Pons (tissue), 1 donor: ENCODE results near the gene PSMG2.
"Not testable (repeated sequence)": the region's sequence is repeated elsewhere in the genome, so short reads cannot be mapped to it uniquely, and the experiment has no call there.

ENCODE experiments used
- DNase-seq: peaks from one replicate; pipeline ENCODE4 v3.0.0-alpha.2; 2016; ENCODE audit warnings: low spot score

PSMG2 gene

GRCh38 chr18:12722731-12723130, 19.9 kb downstream of the PSMG2 start:
- DNase-seq = no peak

- DNase-seq = no peak
Measured at GRCh38 chr18:12726331-12726730, 23.5 kb downstream of the PSMG2 start.

- peak; percentile 80 for DNase-seq
Measured at GRCh38 chr18:12726774-12727550, 24.1 kb downstream of the PSMG2 start.

DNA sequence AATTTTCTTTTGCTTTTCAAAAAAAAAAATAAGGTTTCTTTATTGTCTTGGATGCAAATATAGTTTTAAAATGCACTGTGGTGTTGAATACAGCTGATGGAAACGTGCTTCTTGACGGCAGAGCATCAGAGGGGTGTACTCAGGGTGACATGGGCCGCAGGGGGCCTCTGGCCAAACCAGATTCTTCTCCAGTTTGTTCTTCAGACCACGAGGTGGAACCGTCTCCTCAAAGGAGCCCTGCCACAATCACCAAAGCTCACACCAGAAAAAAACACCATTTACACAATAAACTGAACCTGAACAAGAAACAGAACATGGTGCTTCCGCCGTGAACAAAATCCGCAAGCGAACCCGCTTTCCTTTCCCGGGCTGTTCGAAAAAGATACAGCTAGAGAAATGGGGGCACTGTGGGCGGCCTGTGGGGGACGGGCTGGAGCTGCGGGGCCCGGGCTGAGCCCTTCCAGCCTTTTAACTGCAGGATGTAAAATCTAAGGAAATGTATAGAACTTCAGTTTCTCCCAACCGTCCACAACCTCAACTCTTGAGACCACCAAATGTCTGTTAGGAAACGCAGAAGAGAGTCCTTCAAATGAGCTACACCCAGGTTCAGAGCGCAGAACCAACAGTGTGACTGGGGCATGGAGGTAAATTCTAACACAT, 34.5 kb downstream of the PSMG2 start:
- DNase-seq = no peak

GRCh38 chr18:12741351-12741750, 38.5 kb downstream of the PSMG2 start:
- DNase-seq = no peak

- no peak for DNase-seq
Measured at GRCh38 chr18:12742453-12742852, 39.6 kb downstream of the PSMG2 start.

GRCh38 chr18:12744103-12744502, 41.3 kb downstream of the PSMG2 start:
- DNase-seq = peak; percentile 67

DNA sequence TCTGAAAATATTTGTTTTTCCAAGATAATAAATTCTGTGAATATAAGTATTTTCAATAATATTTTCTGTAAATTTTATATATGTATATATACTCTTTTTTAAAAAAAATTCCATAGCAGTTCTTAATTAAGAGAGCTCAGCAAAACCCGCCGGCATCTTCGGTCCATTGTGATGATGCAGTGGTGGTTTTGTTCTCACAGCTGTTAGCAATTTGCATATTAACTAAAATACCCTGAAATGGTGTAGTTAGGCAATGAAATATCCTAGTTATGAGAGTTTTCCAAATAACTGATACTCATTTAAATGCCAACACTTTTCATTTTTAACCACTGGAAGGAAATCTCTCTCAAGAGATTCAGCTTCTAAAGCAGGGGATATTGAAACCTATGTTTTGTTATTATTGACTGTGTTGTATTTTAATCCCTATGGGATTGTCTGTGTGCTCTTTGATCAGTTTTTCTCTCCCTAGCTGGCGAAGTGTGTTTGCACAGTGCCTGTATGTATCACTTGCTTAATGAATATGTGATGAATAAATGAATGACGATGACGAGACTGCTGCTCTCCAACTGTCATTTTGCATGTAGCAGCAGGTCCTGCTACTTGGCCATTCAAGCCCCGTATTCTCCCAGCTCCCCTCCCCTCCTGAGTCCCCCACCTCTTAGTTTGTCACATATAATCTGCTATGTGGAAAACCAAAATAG, 42.4 kb downstream of the PSMG2 start:
- no peak for DNase-seq

- no peak for DNase-seq
Measured at GRCh38 chr18:12747530-12748315, 44.9 kb downstream of the PSMG2 start.

- DNase-seq = no peak
Measured at GRCh38 chr18:12748671-12749070, 45.8 kb downstream of the PSMG2 start.

- no peak for DNase-seq
Measured at GRCh38 chr18:12749121-12749520, 46.3 kb downstream of the PSMG2 start.

DNA sequence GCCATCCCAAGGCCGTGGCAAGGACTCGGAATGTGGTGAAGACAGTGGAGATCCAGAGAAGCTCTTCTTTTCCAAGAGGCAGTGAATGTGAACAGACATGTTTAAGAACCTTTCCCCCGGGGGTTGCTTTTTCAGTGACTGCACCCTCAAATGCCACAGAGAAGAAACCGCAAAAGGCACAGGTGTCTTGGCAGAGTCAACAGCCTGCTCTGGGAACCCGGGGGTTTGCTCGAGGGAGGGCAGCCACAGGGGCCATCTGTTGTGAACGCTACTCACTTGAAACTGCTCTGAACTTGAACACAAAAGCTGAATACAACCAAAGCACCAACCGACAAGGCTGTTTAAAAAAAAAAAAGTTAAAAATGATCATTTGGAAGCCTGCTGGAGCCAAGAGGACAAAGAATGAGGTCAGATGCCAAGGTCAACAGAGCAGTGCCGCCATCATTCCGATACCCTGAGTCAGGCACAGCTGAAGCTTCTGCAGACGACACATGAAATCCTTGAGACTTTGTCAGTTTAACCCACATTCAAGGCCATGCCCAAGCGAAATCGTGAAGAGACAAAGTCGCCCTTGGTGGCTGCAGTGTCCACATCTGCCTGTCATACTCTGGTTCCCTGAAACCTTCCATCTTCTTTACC, 47.4 kb downstream of the PSMG2 start:
- DNase-seq = no peak

GRCh38 chr18:12750715-12751502, 48.1 kb downstream of the PSMG2 start:
- no peak for DNase-seq

- DNase-seq = no peak
Measured at GRCh38 chr18:12751503-12751884, 48.7 kb downstream of the PSMG2 start.

- DNase-seq = no peak
Measured at GRCh38 chr18:12751891-12752290, 49.0 kb downstream of the PSMG2 start.

- DNase-seq = no peak
Measured at GRCh38 chr18:12754511-12754910, 51.7 kb downstream of the PSMG2 start.

DNA sequence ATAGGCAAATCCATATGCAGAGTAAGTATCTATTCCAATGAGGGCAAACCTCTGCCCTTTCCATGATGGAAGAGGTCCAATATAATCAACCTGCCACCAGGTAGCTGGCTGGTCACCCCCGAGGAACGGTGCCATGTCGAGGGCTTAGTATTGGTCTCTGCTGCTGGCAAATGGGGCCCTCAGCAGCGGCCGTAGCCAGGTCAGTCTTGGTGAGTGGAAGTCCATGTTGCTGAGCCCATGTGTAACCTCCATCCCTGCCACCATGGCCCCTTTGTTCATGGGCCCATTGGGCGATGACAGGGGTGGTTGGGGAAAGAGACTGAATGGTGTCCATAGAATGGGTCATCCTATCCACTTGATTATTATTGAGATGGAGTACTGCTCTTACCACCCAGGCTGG, 52.8 kb downstream of the PSMG2 start:
- DNase-seq = not testable (repeated sequence)

DNA sequence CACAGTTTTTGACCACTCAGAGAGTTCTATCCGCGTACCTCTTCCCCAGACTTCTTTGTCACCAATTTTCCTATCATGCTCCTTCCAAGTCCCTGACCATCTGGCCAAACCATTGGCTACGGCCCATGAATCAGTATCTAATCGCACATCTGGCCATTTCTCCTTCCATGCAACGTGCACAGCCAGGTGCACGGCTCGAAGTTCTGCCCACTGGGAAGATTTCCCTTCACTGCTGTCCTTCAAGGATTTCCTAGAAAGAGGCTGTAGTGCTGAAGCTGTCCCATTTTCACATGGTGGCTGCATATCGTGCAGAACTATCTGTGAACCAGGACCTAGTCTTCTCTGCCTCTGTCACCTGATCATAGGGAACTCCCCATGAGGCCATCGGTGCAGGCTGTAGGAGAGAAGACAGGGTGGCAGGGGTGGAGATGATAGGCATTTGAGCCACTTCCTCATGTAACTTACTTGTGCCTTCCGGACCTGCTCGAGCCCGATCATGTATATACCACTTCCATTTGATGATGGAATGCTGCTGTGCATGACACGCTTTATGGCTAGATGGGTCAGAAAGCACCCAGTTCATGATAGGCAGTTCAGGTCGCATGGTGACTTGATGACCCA, 53.9 kb downstream of the PSMG2 start:
- not testable (repeated sequence) for DNase-seq

- not testable (repeated sequence) for DNase-seq
Measured at GRCh38 chr18:12758566-12758965, 55.7 kb downstream of the PSMG2 start.

GRCh38 chr18:12765126-12765525, 62.3 kb downstream of the PSMG2 start:
- DNase-seq = no peak
